Neural progenitor cell (in vitro differentiated cells): ENCODE measurements around the gene KRT6C. TPM values are rescaled to one million over a fixed set of nuclear protein-coding genes. Genes with fewer than 3 reads are reported as not detected.

Source experiments
- DNase-seq: peaks from one replicate; pipeline ENCODE4 v3.0.0-alpha.2; 2016; ENCODE audit warnings: low spot score
- H2AFZ ChIP-seq: fragments of 200-600 bp; sonication (generic); replicated peaks from 2 replicates; pipeline ENCODE4 v1.6.1; 2016; ENCODE audit warnings: antibody characterized with exemption
- H3F3A ChIP-seq: fragments of 200-600 bp; sonication (generic); 2 replicates; pipeline ENCODE4 v1.6.1; 2016; ENCODE audit warnings: antibody characterized with exemption, low read depth
- H3K27ac ChIP-seq: fragments of 200-600 bp; sonication (generic); 2 replicates; pipeline ENCODE4 v1.5.1; 2016; ENCODE audit warnings: mild to moderate bottlenecking
- H3K27me3 ChIP-seq: fragments of 200-600 bp; sonication (generic); 2 replicates; pipeline ENCODE4 v1.6.1; 2016; ENCODE audit warnings: mild to moderate bottlenecking, moderate library complexity
- H3K36me3 ChIP-seq: fragments of 200-600 bp; sonication (generic); 2 replicates; pipeline ENCODE4 v1.5.1; 2016
- H3K4me1 ChIP-seq: fragments of 200-600 bp; sonication (generic); 2 replicates; pipeline ENCODE4 v1.6.1; 2016; ENCODE audit warnings: mixed run types
- H3K4me2 ChIP-seq: fragments of 200-600 bp; sonication (generic); 2 replicates; pipeline ENCODE4 v1.6.1; 2016
- H3K4me3 ChIP-seq: fragments of 200-600 bp; sonication (generic); 2 replicates; pipeline ENCODE4 v1.5.1; 2016
- H3K79me2 ChIP-seq: fragments of 200-600 bp; sonication (generic); 2 replicates; pipeline ENCODE4 v1.6.1; 2016; ENCODE audit warnings: low read depth
- H3K9ac ChIP-seq: fragments of 200-600 bp; sonication (generic); 2 replicates; pipeline ENCODE4 v1.6.1; 2016
- H3K9me3 ChIP-seq: fragments of 200-600 bp; sonication (generic); 2 replicates; pipeline ENCODE4 v1.5.1; 2016; ENCODE audit warnings: low read depth
- H4K20me1 ChIP-seq: fragments of 200-600 bp; sonication (generic); 2 replicates; pipeline ENCODE4 v1.6.1; 2016; ENCODE audit warnings: low read depth
- H3K27ac Mint-ChIP-seq: 3 replicates; pipeline ENCODE4 v1.8.0; 2021; ENCODE audit warnings: mixed read lengths
- H3K27me3 Mint-ChIP-seq: 2 replicates; pipeline ENCODE4 v1.8.0; 2022; ENCODE audit warnings: low read depth, mild to moderate bottlenecking, inconsistent platforms, moderate library complexity, mixed read lengths; ENCODE audit not compliant: insufficient read depth
- H3K36me3 Mint-ChIP-seq: 3 replicates; pipeline ENCODE4 v1.8.0; 2021; ENCODE audit warnings: mixed read lengths
- H3K4me1 Mint-ChIP-seq: 3 replicates; pipeline ENCODE4 v1.8.0; 2021; ENCODE audit warnings: mixed read lengths
- H3K4me3 Mint-ChIP-seq: 3 replicates; pipeline ENCODE4 v1.8.0; 2021; ENCODE audit warnings: mild to moderate bottlenecking, moderate library complexity, mixed read lengths
- H3K9me3 Mint-ChIP-seq: 3 replicates; pipeline ENCODE4 v1.8.0; 2020; ENCODE audit warnings: mixed read lengths
- EZH2 ChIP-seq: fragments of 200-600 bp; sonication (generic); IDR thresholded peaks from 2 replicates; pipeline ENCODE4 v1.6.1; 2017; ENCODE audit warnings: antibody characterized with exemption, mild to moderate bottlenecking, moderate library complexity
- EZH2phosphoT487 ChIP-seq: fragments of 200-600 bp; sonication (generic); IDR thresholded peaks from 2 replicates; pipeline ENCODE4 v1.6.1; 2017; ENCODE audit warnings: antibody characterized with exemption
- total RNA-seq: library from RNA; depleted of rRNA; stranded (reverse); fragments of >200 nt; gene quantifications from 2 replicates; pipeline ENCODE4 v1.2.3, GENCODE V29; 2015; ENCODE audit warnings: low replicate concordance
- TF ChIP-seq, protein P1 (sequence below): fragments of 200-600 bp; sonication (generic); IDR thresholded peaks from 2 replicates; pipeline ENCODE4 v1.5.1; 2017; ENCODE audit warnings: antibody characterized with exemption, mild to moderate bottlenecking

KRT6C gene
- total RNA-seq, 1 donor from 2014 or later, result not detected

DNA sequence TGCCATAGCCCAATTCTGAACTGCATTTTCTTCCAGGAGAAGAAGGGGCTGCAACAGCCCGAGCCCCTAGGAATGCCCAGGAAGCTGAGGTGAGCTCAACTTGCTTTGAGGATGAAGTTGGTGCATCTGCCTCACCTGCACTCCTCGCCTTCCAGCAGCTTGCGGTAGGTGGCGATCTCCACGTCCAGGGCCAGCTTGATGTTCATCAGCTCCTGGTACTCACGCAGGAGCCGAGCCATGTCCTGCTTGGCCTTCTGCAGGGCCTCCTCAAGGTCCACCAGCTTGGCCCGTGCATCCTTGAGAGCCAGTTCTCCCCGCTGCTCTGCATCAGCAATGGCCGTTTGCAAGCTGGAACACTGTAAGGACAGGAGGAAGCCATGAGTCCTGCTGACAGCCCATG lies 45.5 kb downstream of the KRT6C start:
- Histone ChIP-seq H4K20me1 (no peaks in the 10 kb centered on the region), H3K4me3 (no peak overlapping the region), H3K79me2 (no peaks in the 10 kb centered on the region), H3K4me2 (no peak overlapping the region), H3K27ac (no peak overlapping the region), H3K9ac (no peak overlapping the region), H3K4me1 (peaks cover 5% of the 10 kb centered on the region), H3F3A (no peaks in the 10 kb centered on the region), H3K36me3 (no peaks in the 10 kb centered on the region), H2AFZ (no peak overlapping the region), H3K27me3 (no peaks in the 10 kb centered on the region), H3K9me3 (no peaks in the 10 kb centered on the region)
- no peaks in the 10 kb centered on the region for H3K36me3 Mint-ChIP-seq
- peaks cover 7% of the 10 kb centered on the region for H3K27me3 Mint-ChIP-seq
- TF ChIP-seq, protein P1, sequence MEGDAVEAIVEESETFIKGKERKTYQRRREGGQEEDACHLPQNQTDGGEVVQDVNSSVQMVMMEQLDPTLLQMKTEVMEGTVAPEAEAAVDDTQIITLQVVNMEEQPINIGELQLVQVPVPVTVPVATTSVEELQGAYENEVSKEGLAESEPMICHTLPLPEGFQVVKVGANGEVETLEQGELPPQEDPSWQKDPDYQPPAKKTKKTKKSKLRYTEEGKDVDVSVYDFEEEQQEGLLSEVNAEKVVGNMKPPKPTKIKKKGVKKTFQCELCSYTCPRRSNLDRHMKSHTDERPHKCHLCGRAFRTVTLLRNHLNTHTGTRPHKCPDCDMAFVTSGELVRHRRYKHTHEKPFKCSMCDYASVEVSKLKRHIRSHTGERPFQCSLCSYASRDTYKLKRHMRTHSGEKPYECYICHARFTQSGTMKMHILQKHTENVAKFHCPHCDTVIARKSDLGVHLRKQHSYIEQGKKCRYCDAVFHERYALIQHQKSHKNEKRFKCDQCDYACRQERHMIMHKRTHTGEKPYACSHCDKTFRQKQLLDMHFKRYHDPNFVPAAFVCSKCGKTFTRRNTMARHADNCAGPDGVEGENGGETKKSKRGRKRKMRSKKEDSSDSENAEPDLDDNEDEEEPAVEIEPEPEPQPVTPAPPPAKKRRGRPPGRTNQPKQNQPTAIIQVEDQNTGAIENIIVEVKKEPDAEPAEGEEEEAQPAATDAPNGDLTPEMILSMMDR, result no peak
- TF ChIP-seq EZH2phosphoT487 (no peak), EZH2 (no peak)
- DNase-seq, result no peak
- no peaks in the 10 kb centered on the region for H3K4me1 Mint-ChIP-seq
- H3K27ac Mint-ChIP-seq, result no peak overlapping the region
- no peaks in the 10 kb centered on the region for H3K9me3 Mint-ChIP-seq
- H3K4me3 Mint-ChIP-seq, result no peak overlapping the region

DNA sequence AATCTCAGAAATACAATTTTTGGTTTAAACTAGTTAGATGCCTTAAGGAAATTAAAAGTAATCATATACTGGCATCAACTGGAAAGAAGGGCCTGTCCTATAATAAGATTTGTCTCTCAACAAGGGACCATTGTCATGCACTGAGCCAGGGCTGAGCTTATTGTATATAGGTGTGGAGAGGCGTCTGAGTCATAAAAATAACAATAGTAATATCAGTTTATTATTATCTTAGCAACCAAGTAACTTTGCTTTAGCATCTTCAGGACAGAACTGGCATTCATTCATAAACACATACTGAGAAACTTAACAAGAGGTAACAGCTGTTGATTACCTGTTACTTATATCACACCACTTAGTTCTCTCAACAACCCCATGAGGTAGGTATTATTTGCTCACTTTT lies 46.5 kb downstream of the KRT6C start:
- DNase-seq, result no peak
- no peaks in the 10 kb centered on the region for H3F3A ChIP-seq
- TF ChIP-seq EZH2phosphoT487, result no peak
- TF ChIP-seq EZH2, result no peak
- TF ChIP-seq, protein P1, result no peak
- no peaks in the 10 kb centered on the region for H3K36me3 ChIP-seq
- no peaks in the 10 kb centered on the region for H3K79me2 ChIP-seq
- H3K4me3 Mint-ChIP-seq, result no peak overlapping the region
- H3K9ac ChIP-seq, result no peak overlapping the region
- no peak overlapping the region for H3K27ac Mint-ChIP-seq
- H3K27me3 Mint-ChIP-seq, result peaks cover 8% of the 10 kb centered on the region
- no peaks in the 10 kb centered on the region for H4K20me1 ChIP-seq
- no peaks in the 10 kb centered on the region for H3K27me3 ChIP-seq
- no peak overlapping the region for H3K4me2 ChIP-seq
- H3K4me3 ChIP-seq, result no peak overlapping the region
- no peaks in the 10 kb centered on the region for H3K36me3 Mint-ChIP-seq
- no peaks in the 10 kb centered on the region for H3K9me3 ChIP-seq
- no peaks in the 10 kb centered on the region for H3K9me3 Mint-ChIP-seq
- no peak overlapping the region for H3K27ac ChIP-seq
- H2AFZ ChIP-seq, result no peak overlapping the region
- H3K4me1 ChIP-seq, result peaks cover 9% of the 10 kb centered on the region
- H3K4me1 Mint-ChIP-seq, result no peaks in the 10 kb centered on the region

DNA sequence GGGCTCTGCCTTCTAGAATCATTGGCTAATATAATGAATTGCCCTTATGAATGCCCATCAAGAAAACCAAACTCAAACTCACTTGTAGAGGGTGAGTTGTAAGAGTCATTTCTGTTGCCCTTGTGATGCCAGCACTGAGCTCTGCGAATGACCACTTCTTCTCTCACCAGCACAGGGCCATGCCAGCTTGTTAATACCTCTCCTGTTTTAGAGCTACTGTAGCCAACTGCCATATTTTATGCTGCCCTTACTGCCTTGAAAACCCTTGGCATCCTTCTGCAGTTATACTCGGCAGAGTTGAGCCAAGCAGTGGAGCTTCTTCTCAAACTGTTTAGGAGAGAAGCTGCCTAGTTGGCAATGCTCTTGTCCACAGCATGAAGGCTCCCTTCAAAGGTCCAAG lies 47.6 kb downstream of the KRT6C start:
- H2AFZ ChIP-seq, result no peak overlapping the region
- no peak overlapping the region for H3K27ac Mint-ChIP-seq
- TF ChIP-seq EZH2 (no peak), EZH2phosphoT487 (no peak)
- TF ChIP-seq, protein P1, result no peak

More for the DNA sequence above, 47.6 kb downstream of the KRT6C start:
- DNase-seq, result no peak
- Histone ChIP-seq H3K9ac (no peak overlapping the region), H3K27ac (no peak overlapping the region), H3K27me3 (no peaks in the 10 kb centered on the region), H3K4me2 (no peak overlapping the region), H3K4me3 (no peak overlapping the region), H3K4me1 (peaks cover 9% of the 10 kb centered on the region), H3F3A (no peaks in the 10 kb centered on the region), H4K20me1 (no peaks in the 10 kb centered on the region), H3K79me2 (no peaks in the 10 kb centered on the region), H3K9me3 (no peaks in the 10 kb centered on the region), H3K36me3 (no peaks in the 10 kb centered on the region)
- H3K27me3 Mint-ChIP-seq, result peaks cover 8% of the 10 kb centered on the region
- H3K36me3 Mint-ChIP-seq, result no peaks in the 10 kb centered on the region
- no peaks in the 10 kb centered on the region for H3K4me1 Mint-ChIP-seq
- H3K4me3 Mint-ChIP-seq, result no peak overlapping the region
- no peaks in the 10 kb centered on the region for H3K9me3 Mint-ChIP-seq
